BE2C (cell line): ENCODE results near the gene WWOX.

Experiments
- DNase-seq: peaks from one replicate; pipeline ENCODE4 v3.0.0-alpha.2; 2020
- H3K27me3 ChIP-seq: fragments of 250-450 bp; sonication (Bioruptor Pico); 2 replicates; pipeline ENCODE4 v1.5.1; 2020; ENCODE audit warnings: mild to moderate bottlenecking
- H3K36me3 ChIP-seq: fragments of 250-450 bp; sonication (Bioruptor Pico); 2 replicates; pipeline ENCODE4 v1.5.1; 2020; ENCODE audit warnings: mild to moderate bottlenecking
- H3K4me1 ChIP-seq: fragments of 250-450 bp; sonication (Bioruptor Pico); 2 replicates; pipeline ENCODE4 v1.5.1; 2020
- H3K4me3 ChIP-seq: 2 replicates; pipeline ENCODE4 v1.5.1; 2011; ENCODE audit warnings: low read depth, low read length
- H3K9me3 ChIP-seq: fragments of 250-450 bp; sonication (Bioruptor Pico); 2 replicates; pipeline ENCODE4 v1.5.1; 2020
- TF ChIP-seq, protein P1 (sequence below): IDR thresholded peaks from 2 replicates; pipeline ENCODE4 v1.5.1; 2012; ENCODE audit warnings: mild to moderate bottlenecking, low read depth, low read length

WWOX gene

DNA sequence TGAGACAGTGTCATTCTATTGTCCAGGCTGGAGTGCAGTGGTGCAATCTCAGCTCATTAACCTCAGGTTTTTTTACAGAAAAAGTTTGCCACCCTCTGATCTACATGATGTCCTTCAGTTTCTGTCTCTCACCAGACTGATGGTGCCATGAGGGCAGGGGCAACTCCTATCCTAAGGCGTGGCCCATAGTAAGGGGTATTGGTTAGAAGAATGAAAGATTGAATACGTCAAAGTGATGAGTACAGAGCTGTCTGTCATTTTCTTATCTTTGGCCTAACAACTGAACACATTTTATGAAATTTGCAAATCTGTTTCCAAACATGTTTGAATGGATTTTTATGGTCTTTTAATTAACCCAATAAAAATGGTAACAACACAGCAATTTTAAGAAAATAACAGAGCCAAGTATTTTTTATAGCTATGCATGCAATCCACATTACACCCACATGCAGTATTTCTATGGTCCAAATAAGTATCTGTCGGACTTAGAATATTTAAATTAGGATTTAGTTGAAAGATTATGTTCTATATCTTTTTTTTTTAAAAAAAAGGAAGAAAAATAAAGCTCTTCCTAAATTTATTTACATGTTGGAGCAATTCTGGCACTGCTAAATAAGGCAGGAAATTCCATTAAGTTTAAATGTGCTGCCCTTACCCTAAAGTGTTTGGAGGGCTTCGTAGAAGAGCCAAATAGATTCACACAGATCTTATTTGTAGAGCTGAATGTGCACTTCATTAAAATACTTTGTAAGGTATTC, 192.8 kb downstream of the WWOX start:
- TF ChIP-seq, protein P1, sequence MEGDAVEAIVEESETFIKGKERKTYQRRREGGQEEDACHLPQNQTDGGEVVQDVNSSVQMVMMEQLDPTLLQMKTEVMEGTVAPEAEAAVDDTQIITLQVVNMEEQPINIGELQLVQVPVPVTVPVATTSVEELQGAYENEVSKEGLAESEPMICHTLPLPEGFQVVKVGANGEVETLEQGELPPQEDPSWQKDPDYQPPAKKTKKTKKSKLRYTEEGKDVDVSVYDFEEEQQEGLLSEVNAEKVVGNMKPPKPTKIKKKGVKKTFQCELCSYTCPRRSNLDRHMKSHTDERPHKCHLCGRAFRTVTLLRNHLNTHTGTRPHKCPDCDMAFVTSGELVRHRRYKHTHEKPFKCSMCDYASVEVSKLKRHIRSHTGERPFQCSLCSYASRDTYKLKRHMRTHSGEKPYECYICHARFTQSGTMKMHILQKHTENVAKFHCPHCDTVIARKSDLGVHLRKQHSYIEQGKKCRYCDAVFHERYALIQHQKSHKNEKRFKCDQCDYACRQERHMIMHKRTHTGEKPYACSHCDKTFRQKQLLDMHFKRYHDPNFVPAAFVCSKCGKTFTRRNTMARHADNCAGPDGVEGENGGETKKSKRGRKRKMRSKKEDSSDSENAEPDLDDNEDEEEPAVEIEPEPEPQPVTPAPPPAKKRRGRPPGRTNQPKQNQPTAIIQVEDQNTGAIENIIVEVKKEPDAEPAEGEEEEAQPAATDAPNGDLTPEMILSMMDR, result no peak

DNA sequence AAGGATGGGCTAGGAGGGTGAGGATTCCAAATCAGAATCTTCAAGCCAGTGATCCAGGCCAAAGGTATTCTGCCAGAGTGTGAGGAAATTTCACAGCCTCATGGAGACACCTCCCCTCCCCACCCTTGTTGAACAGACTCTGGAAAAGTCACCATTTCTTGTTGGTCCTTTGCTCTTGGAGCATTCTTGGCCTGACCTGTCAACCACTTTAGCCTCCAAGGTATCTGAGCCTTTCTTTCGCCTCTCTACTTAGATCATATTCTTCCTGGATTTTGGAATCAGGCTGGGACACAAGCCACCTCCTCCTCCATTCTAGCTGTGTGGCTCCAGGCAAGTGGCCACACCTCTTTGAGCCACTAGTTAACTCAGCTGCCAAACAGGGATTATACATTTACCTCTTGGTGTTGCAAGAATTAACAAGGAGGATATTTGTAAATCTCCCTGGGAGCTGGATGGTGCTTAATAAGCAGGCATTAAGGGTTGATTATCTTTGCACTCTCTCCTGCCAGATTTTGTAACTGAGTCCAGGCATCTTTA, 193.5 kb downstream of the WWOX start:
- no peak for DNase-seq
- Histone ChIP-seq H3K4me1 (no peaks in the 10 kb centered on the region), H3K27me3 (no peaks in the 10 kb centered on the region), H3K9me3 (no peaks in the 10 kb centered on the region; the same call in 1 of the 2 replicates), H3K36me3 (no peaks in the 10 kb centered on the region), H3K4me3 (no peak overlapping the region)
- TF ChIP-seq, protein P1, result no peak

More for the DNA sequence above, 192.8 kb downstream of the WWOX start:
- Histone ChIP-seq H3K9me3 (no peaks in the 10 kb centered on the region; the same call in 1 of the 2 replicates), H3K4me3 (no peak overlapping the region), H3K4me1 (no peaks in the 10 kb centered on the region), H3K36me3 (no peaks in the 10 kb centered on the region), H3K27me3 (no peaks in the 10 kb centered on the region)
- no peak for DNase-seq

DNA sequence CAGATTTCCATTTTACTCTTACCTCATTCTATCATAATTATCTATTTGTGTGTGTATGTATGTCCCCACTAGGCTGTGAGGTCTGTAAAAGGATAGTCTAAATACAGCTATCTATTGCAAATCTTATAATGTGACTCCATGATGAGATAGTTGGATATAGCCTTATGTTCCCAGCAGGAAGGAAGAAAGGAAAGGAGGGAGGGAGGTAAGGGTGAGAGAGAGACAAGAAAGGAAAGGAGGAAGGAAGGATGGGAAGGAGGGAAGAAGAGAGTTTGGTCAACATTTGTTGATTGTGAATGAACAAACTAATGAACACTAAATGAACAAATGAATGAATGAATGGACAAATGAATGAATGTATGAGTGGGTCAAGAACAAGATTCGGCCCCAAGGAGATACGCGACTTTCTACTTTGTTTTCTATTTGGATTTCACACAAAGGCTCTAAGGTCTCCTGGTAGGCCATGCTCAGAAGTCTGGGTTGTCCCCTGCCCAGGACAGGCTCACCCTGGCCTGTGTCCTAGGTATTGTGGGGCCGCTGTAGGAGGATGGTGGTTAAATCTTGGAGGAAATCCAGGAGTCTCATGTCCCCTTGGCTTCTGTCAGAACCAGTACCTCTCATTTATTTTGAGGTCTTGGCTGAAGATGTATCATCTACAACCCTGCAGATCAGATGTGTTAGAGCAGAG, 195.2 kb downstream of the WWOX start:
- Histone ChIP-seq H3K4me3 (no peak overlapping the region), H3K36me3 (no peaks in the 10 kb centered on the region), H3K4me1 (no peaks in the 10 kb centered on the region), H3K9me3 (no peaks in the 10 kb centered on the region; the same call in 1 of the 2 replicates), H3K27me3 (no peaks in the 10 kb centered on the region)
- TF ChIP-seq, protein P1, result no peak
- DNase-seq, result no peak

DNA sequence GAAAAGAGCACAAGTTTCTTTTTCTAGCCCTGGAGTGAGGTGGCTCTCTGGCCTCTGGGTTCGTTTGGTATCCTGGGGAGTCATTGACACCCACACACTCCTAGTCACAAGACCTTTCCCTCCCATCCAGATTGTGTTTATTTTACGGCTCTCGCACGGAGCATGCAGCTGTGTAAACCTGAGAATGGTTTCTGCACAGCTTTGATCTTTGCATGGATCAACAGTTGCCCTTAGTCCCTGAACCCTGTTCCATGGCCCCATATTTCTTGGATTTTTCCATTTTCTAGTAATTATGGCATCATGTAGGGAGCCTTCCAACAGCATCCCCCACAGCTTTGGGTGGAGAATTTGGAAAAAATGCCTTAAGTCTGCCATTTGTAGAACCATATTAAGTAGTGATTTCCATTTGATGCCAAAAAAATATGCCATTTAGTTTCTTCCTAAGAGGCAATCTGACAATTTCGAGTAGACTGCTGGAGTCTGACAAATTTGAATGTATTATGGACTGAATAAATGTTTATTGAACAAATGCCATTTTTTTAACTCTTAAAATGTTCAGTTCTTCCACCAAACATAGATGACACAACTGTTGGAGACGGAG, 197.7 kb downstream of the WWOX start:
- no peaks in the 10 kb centered on the region for H3K4me1 ChIP-seq
- no peaks in the 10 kb centered on the region; the same call in 1 of the 2 replicates for H3K9me3 ChIP-seq
- DNase-seq, result no peak
- no peak overlapping the region for H3K4me3 ChIP-seq
- no peaks in the 10 kb centered on the region for H3K27me3 ChIP-seq
- TF ChIP-seq, protein P1, result no peak
- no peaks in the 10 kb centered on the region for H3K36me3 ChIP-seq

DNA sequence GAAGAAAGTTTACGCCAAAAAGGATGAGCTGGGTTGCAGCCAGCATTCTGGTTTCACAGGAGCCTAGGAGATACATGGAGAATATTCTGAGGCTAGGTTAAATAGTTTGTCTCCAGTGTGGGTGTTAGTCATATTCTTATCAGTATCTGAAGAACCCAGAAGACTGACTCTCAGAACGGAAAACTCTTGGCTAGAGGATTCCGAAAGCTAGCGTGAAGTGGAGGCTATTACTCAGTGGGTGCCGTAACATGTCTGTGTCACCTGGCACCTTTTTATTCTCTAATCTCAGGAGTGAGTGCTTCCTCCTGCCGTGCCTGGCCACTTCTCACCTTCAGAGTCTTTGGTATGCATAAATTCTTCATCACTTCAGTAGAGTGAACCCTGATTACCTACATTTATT, 199.5 kb downstream of the WWOX start:
- TF ChIP-seq, protein P1, result no peak
- Histone ChIP-seq H3K4me3 (no peak overlapping the region), H3K27me3 (no peaks in the 10 kb centered on the region), H3K9me3 (no peaks in the 10 kb centered on the region; the same call in 1 of the 2 replicates), H3K4me1 (no peaks in the 10 kb centered on the region), H3K36me3 (no peaks in the 10 kb centered on the region)
- no peak for DNase-seq
